ENCODE data around the gene XPR1.

DNA sequence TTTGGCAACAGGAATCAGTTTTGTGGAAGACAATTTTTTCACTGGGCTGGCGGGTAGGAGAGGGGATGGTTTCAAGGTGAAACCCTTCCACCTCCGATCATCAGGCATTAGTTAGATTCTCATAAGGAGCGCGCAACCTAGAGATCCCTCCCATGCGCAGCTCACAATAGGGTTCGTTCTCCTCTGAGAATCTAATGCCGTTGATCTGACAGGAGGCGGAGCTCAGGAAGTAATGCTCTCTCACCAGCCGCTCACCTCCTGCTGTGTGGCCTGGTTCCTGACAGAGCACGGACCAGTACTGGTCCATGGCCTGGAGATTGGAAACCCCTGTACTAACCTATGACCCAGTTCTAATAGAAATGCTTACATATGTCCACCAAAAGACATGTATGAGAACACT lies 184.3 kb downstream of the XPR1 start:
- TF ChIP-seq, protein P1, sequence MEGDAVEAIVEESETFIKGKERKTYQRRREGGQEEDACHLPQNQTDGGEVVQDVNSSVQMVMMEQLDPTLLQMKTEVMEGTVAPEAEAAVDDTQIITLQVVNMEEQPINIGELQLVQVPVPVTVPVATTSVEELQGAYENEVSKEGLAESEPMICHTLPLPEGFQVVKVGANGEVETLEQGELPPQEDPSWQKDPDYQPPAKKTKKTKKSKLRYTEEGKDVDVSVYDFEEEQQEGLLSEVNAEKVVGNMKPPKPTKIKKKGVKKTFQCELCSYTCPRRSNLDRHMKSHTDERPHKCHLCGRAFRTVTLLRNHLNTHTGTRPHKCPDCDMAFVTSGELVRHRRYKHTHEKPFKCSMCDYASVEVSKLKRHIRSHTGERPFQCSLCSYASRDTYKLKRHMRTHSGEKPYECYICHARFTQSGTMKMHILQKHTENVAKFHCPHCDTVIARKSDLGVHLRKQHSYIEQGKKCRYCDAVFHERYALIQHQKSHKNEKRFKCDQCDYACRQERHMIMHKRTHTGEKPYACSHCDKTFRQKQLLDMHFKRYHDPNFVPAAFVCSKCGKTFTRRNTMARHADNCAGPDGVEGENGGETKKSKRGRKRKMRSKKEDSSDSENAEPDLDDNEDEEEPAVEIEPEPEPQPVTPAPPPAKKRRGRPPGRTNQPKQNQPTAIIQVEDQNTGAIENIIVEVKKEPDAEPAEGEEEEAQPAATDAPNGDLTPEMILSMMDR (conservative IDR thresholded peaks at IDR 0.05): no peak
- no peak for TF ChIP-seq EZH2 (IDR thresholded peaks at IDR 0.05; ENCODE audit: low read depth)

Measured in PC-9 (cell line).